ENCODE results near the gene FCHSD1. TPM values are rescaled to one million over a fixed set of nuclear protein-coding genes. Genes with fewer than 3 reads are reported as not detected.

The FCHSD1 gene
- total RNA-seq, 1 donor from 2014 or later = 59.0 TPM

DNA sequence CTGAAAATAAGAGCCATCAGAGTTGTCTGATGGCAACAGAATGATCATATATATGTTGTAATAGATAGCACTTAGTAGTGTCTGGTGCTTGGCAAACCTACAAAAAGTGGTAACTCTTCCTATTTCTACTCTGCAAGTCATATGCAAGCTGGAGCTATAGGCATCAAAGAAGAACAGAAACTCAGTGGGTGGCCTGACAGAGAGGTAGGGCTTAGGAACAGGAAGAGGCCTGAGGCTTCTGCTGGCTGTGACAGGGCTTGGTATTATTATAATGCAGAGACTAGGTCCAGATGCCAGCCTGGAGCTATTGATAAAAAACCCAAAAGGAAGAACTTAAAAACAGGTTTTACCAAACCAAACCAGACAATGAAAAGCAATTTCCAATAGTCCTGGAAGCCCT is 28.0 kb downstream of the FCHSD1 start:
- intact Hi-C loops (cut with micrococcal nuclease) = loop anchor here (1.0 kb wide), 1 partner anchor 13 kb away; the partner anchor contains the start of genes HDAC3 and RELL2

DNA sequence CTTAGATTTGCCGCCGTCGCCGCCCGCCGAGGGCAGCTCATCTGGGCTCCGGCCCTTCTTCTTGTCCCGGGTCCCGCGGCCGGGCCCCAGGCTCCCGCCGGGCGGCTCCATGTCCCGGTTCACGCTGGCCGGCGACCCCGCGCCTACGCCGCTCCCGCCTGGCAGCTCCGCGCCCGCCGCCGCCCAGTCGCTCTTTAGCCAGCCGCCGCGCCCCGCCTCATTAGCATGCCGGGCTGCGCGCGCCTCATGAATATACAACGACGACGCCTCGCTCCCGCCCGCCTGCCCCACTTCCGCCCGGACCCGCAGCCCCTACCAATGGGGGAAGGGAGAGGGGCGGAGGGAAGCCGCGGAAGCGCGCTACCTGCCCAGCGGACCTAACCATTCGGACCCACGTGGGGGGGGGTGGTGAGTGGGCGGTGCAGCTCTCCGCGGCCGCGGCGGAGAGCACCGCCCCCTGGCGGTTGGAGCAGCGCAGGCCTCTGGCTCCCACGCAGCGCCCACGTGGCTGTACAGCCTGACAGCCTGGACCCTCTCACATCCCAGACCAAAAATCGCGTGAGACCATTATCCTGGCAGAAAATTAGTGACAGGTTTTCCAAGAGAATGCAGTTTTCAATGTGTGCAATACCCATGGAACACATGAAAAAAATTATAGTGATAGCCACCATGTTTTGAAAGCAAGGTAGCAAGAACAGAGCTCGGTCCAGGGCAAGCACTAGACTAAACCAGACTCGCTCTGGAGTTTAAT is 32.2 kb downstream of the FCHSD1 start, which contains the start of gene DIAPH1:
Gene DIAPH1 (minus strand): TSS at position 197 of the 751 bp plus-strand sequence. CDS start 86 bp downstream, at position 111.
- intact Hi-C loops (cut with micrococcal nuclease) = loop anchor here (1.0 to 10.0 kb wide), 10 partner anchors 14 to 1214 kb away; partner anchors contain the start of genes ANKHD1, FCHSD1, HDAC3 and RELL2

DNA sequence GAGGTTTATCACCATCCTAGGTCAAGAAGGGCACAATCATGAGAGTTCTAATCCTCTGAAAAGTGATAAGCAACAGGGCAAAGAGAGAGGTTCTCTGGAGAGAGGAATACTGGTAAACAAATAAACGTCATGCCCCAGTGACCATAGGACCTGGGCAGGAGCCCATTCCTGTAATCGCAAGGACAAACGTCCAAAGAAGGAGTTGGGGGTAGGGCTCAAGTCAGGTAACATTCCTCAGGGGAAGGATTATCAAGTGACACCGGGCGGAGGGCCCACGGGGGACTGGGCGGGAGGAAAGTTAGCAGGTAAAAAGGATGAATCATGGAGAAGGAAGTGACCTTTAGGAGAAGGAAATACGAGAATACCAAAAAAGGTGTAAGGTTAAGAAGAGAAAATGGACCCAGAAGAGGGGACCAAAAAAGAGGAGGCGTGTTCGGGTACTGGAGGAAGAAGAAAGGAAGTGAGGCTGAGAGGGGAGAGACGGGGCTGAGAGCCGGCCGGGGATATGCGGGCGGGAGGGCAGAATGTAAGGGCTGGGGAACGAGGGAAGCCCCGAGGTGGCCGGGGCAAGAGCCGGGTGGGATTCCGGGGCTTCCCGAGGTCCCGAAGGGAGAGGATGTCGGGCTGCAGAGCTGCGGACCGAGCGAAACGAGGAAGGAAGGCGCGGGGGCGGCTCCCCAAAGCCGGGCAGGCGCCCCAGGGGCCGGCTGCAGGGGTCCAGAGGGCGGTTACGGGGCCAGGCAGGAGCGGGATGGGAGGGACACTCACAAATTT is 33.0 kb downstream of the FCHSD1 start:
- intact Hi-C loops (cut with micrococcal nuclease) = loop anchor here (5.0 to 10.0 kb wide), 3 partner anchors 36 to 1213 kb away; partner anchors contain the start of gene ANKHD1

DNA sequence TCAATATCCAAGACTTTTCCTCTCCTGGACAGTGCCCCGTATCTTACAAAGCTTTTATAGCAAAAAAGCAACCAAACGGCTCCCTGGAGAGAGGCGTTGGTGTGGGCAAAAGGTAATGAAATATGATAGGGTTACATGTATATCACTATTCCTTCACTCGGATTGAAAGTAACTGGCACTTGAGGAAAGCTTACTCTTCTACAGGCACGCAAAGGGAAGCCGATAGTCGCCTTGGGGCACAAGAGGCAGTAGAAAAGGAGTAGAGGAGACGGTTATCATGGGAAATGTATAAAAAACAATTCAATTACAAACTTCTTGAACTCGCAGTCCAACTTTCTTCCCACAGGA is 33.6 kb downstream of the FCHSD1 start:
- intact Hi-C loops (cut with micrococcal nuclease) = loop anchor here (5.0 to 10.0 kb wide), 3 partner anchors 35 to 1213 kb away; partner anchors contain the start of gene ANKHD1

DNA sequence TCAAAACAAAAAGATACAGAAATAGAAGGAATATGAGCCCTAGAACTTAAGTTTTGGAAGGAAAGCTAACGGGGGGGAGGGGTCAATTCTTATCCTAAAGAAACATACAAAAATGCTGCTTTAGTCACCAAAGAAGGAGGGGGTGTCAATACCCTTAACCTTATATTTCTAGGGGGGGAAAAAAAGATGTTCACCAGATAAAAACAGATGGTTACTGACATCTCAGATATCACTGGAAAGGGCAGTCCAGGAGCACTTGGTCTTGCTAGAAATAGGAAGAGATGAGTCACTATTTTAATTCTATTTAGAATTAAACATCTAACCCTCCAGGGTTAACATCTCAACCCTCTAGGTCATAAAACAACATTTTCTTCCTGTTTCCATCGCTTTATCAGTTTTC is 34.1 kb downstream of the FCHSD1 start:
- intact Hi-C loops (cut with micrococcal nuclease) = loop anchor here (5.0 to 10.0 kb wide), 3 partner anchors 35 to 1212 kb away; partner anchors contain the start of gene ANKHD1

DNA sequence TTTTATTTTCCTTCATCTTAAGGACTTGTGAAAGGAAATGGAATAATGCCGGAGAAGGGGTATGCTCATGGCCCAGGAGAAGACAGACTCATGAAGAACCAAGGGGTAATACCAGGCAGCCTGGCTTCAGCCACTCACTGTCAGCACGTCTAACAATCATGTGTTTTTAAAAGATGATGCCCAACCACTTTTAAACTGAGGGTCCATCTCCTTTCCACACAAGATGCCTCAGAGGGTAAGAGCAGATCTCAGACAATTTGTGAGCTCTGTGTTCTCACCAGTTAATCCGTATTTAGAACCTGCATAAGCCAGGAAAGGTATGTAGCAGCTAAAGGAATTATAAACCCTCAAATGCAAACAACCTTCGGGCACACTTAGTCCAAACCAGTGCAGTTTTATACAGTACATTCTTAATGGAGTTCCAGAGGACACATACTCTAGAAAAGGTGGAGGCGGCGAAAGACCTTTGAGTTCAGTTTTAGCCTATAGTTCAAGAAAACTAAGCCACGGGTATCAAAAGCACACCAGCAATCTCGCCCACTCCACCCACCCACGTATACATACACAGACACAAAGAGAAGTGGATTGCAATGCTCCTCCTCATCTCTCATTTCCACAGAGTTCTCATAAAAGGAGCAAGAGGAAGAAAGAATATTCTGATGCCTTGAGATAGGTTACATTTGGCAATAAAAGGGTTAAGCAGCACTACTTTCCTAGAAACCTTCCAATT is 35.1 kb downstream of the FCHSD1 start:
- intact Hi-C loops (cut with micrococcal nuclease) = loop anchor here (5.0 to 10.0 kb wide), 3 partner anchors 34 to 1211 kb away; partner anchors contain the start of gene ANKHD1

DNA sequence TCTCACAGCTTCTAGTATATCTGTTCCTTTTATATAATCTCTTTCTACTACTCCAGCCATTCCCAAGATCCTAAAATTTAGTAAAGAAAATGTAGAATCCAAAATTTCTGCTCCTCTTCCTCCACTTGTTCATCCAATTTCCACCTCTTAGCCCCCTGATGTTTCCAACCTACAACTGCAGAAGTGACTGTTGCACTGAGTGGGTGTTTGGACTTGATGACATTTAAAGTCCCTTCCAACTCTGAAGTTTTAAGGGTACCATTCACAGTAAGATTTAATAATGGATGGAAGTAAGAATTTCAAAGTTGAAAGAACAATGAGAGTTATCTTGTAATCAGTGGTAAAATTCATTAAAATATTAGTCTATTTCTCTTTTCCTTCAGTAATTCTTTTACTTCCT is 37.9 kb downstream of the FCHSD1 start:
- intact Hi-C loops (cut with micrococcal nuclease) = loop anchor here (10.0 kb wide), 1 partner anchor 1209 kb away; the partner anchor contains the start of gene ANKHD1

DNA sequence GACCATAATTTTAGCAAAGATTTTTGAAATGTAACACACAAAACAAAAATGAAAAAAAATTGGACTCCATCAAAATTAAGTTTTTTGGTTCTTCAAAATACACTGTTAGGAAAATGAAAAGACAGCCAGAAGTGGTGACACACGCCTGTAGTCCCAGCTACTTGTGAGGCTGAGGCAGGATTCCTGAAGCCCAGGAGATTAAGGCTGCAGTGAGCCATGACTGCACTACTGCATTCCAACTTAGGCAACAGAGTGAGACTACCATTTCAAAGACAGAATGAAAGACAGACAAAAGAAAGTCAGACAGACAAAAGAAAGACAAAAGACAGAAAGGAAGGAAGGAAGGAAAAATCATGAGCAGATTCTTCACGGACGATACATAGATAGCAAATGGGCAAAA is 39.9 kb downstream of the FCHSD1 start:
- intact Hi-C loops (cut with micrococcal nuclease) = loop anchor here (10.0 kb wide), 1 partner anchor 1206 kb away; the partner anchor contains the start of gene ANKHD1

DNA sequence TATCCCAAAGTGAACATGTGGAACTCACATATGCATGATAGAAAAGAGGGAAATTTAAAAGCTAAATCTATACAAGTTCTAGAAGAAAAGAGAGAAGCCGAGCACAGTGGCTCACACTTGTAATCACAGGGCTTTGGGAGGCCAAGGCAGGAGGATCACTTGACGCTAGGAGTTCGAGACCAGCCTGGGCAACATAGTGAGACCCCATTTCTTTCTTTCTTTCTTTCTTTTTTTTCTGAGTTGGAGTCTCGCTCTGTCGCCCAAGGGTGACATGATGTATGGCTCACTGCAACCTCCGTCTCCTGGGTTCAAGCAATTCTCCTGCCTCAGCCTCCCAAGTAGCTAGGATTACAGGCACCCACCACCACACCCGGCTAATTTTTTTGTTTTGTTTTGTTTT is 41.3 kb downstream of the FCHSD1 start:
- intact Hi-C loops (cut with micrococcal nuclease) = loop anchor here (10.0 kb wide), 2 partner anchors 895 to 1205 kb away; partner anchors contain the start of gene ANKHD1

DNA sequence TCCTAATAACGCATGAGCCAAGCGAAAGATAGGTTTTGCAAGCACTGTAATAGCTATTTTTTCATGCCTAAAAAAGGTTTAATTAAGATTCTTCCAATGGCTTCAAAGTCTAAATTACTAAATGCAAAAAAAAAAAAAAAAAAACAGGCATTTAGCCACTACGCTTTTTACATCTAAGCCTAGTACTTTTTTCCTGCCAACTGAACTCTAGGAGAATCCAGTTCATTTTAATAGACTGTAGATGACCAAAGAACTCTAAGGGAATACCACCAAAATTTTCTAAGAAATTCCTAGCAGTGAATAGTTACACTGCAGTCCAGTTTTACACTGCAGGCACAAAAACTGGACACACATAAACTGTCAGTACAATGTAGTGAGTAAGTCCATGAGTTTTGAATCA is 42.2 kb downstream of the FCHSD1 start:
- intact Hi-C loops (cut with micrococcal nuclease) = loop anchor here (10.0 kb wide), 1 partner anchor 894 kb away; no protein-coding TSS in a partner anchor

DNA sequence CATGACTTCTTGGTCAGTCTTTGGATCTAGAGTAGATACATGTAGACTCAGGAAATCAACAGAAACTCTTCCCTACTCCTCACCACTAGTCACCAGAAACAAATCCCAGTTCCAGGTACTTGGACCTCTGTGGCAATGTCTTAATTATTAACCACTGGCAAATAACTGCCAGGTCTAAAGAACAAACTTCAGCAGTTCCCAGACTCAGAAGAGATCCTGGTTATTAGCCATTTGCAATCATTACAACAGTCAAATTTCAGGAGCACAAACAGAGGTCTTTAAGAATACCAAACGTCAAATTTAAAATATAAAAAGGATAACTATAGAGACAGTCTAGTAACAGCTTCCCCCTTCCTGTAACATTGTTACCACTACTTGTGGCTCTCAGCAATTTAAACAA is 42.7 kb downstream of the FCHSD1 start:
- intact Hi-C loops (cut with micrococcal nuclease) = loop anchor here (10.0 kb wide), 1 partner anchor 894 kb away; no protein-coding TSS in a partner anchor

DNA sequence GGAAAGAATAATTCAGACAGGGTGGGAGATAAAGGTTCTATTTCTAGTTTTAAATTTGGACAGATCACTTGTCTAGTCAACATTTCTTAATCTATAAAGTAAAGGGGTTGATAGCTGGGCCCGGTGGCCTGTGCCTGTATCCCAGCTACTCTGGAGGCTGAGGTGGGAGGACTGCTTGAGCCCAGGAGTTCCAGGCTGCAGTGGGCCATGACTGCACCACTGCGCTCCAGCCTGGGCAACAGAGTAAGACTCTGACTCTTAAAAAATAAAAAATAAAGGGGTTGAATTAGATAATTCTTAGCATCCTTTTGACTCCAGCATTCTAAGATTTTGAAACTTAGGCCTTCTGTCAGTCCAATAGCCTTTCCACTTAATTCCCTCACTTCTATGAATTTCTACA is 43.2 kb downstream of the FCHSD1 start:
- intact Hi-C loops (cut with micrococcal nuclease) = loop anchor here (10.0 kb wide), 1 partner anchor 893 kb away; no protein-coding TSS in a partner anchor

DNA sequence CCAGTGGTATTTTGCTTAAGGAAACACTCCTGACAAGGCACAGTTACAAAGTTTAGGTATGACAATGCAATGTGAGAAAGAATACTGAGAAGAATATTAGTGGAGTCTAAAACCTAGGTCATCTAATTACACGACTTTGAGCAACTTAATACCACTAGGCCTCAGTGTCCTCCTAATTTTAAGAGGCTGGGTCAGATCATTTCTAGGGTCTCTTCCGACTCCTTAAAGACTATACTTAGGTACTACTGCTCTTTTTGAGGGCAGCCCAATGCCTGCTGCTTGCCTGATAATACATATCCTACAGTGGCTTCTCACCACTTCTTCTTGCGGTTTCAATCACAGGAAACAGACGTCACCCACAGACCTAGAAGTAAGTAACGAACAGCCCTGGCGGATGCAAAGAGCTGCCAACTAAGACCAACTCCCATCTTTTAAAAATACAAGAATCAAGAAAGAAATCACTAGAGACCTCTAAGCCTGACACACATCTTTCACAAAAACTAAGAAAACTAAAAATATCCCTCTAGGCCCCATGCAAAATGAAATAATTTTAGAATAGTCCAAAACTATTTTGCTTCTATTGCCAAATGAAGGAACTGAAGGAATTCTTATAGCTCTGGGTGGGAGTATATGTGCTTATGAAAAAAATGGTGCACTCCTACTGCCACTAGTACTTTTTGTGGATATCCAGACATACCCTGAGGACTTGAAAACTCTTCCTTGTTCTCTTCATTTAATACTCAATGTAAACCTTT is 45.5 kb downstream of the FCHSD1 start:
- intact Hi-C loops (cut with micrococcal nuclease) = loop anchor here (1.0 to 10.0 kb wide), 7 partner anchors 8 to 891 kb away; partner anchors contain the start of genes FCHSD1, HDAC3 and RELL2

DNA sequence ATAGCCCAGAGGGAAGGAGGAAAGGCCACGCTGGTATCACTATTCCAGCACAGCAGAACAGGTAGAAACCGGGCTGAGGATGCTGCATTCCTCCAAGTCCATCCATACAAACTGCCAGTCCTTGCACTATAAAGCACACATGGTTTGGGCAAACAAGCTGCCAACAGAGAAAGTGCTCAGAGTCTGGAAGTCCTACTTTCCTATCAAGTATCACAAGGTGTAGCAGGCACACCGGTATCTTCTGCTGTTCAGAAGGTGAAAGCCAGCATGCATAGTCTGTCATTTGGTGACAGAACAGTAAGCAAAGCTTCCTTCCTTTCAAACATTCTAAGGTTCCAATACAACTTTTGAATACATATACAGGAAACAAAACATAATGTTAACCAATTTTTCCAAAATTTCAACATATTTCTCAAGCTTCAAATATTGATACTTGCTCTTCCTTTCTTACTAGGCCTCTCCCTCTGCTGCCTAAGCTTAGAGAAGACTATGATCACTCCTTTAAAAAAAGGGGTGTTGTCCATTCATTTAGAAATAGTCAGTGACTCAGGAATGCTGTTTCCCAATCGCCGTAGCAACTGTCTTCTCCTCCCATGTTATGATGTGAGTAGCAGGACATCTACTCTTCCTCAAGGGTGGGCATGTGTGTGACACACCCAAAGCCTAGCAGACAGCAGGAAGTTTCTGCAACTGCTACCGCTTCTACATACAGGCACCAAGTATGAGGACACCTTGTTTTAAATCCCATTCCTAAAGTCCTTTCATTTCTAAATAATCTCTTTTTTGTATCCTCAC is 47.1 kb downstream of the FCHSD1 start:
- intact Hi-C loops (cut with micrococcal nuclease) = loop anchor here (5.0 to 10.0 kb wide), 2 partner anchors 318 to 889 kb away; partner anchors contain the start of gene DELE1

DNA sequence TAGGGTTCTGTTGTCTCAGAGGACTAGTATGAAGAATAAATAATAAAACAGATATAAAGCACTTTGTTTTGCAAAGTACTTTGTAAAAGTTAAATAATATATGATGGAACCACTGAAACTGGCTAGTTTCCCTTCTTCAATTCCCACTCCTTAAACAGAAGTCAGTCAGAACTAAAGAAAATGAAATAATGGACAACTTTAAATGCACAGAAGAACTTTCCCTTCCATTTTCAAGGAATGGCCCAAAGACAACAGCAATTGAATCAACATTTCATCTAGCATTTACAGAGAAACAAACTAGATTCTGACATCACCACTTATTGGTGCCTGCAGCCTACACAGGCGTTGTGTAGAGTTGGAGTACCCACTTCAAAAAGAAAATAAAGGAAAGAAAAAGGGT is 48.6 kb downstream of the FCHSD1 start:
- intact Hi-C loops (cut with micrococcal nuclease) = loop anchor here (5.0 to 10.0 kb wide), 2 partner anchors 320 to 888 kb away; partner anchors contain the start of gene DELE1

DNA sequence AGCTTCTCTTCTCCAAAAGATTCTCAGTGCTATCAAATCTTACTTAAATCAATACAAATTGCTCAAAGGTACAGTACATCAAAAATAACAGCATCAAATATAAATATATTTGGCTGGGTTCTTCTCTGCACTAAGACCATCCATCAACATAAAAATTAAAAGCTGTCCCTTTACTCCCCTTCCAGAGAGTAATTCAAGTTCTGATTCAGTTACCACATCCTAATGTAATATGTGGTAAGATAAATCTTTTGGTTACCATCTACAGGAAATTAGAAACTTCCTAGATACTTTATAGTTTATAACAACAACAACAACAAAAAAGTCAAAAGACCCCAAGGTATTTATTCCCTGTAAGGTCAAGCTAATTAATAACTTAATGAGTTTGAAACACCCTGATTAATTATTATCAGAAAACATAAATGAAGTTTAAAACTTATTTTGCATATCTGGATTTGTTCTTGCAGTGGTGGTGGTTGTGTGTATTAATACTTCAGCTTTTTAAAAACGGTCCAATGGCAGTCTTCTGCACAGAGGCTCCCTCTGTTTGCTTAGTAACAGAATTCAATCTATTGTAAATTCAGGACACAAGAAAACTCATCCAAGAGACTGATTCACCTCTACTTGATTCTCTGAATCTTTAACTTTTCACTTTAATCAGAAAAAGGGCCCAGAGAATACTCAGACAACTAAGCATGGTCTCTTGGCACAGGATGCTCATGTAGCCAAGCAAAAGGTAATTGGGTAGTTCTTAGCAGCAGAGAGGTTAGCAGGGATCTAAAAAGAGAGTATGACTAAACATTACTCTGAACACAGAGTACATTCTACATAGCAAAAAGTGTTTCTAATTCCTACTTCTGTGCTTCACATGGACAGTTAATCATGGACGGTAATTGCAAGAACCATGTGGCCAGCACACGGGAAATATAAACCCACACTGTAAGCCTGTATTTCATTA is 52.5 kb downstream of the FCHSD1 start:
- intact Hi-C loops (cut with micrococcal nuclease) = no loop called here

DNA sequence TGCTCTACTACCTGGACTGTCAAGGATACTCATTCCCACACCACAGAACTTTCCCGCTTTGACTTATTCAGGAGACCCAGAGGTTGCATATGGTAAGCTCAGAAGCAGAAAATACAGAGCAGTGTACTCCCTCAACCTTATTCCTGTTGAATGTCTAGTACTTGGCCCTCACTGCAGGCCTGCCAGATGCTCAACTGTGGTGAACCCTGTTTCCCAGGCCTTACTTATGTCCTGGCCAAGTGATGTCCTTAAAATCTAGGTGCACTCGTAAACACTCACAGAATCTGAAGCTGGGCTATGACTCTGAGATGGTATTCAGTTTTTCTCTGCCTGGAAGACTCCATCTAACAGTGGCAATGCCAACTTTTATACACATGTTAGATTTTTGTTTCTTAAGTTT is 53.4 kb downstream of the FCHSD1 start:
- intact Hi-C loops (cut with micrococcal nuclease) = loop anchor here (1.0 kb wide), 1 partner anchor 7 kb away; no protein-coding TSS in a partner anchor

DNA sequence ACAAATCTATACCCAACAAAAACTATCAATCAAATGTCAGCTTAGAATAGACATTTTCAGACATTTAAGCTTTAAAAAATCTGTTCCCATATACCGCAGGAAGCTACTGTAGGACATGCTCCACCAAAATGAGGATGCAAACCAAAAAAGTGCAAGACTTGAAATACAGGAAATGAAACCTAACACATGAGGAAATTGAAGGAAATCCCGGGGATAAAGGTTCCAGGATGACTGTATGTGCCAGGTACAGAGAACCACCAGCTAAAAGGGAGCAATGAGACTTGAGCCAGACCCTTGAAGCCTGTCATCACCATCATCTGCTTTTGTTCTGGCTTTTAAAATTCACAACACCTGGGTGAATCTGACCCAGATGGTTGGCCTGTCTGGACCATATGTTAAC is 53.8 kb downstream of the FCHSD1 start:
- intact Hi-C loops (cut with micrococcal nuclease) = loop anchor here (1.0 kb wide), 1 partner anchor 8 kb away; no protein-coding TSS in a partner anchor

Data from T-helper 1 cell treated with Interleukin-12 subunit alpha and Interleukin-12 subunit beta and Interleukin-4 antibody, amounts not matched to agents 30 ng/mL and 1 ng/mL, for 36 hours (primary cell).